Liver (tissue), 9 donors: ENCODE data around the gene UTF1. TPM values are rescaled to one million over a fixed set of nuclear protein-coding genes. Genes with fewer than 3 reads are reported as not detected.

ENCODE experiments used
- DNase-seq: peaks from one replicate; pipeline ENCODE4 v3.0.0-alpha.2; 2017; ENCODE audit warnings: low spot score
- H3K27ac ChIP-seq, 2 donors: one replicate each; pipeline ENCODE4 v1.7.0; 2013; ENCODE audit warnings: inconsistent platforms in 2 of 2, low read length in 2 of 2, control low read depth in 1 of 2, low read depth in 1 of 2, mild to moderate bottlenecking in 1 of 2
- H3K27me3 ChIP-seq, 4 donors: one replicate each; pipeline versions ENCODE4 v1.6.1 to v1.7.0; 2013; ENCODE audit warnings: low read length in 3 of 4, inconsistent platforms in 1 of 4, mild to moderate bottlenecking in 1 of 4, moderate library complexity in 1 of 4; ENCODE audit not compliant: control insufficient read depth in 4 of 4, insufficient read depth in 4 of 4
- H3K36me3 ChIP-seq, 4 donors: one replicate each; pipeline versions ENCODE4 v1.6.1 to v1.7.0; 2013; ENCODE audit warnings: low read length in 3 of 4, mild to moderate bottlenecking in 3 of 4, low read depth in 1 of 4, moderate library complexity in 1 of 4; ENCODE audit not compliant: control insufficient read depth in 4 of 4, insufficient read depth in 3 of 4
- H3K4me1 ChIP-seq, 4 donors: one replicate each; pipeline versions ENCODE4 v1.6.1 to v1.7.0; 2013; ENCODE audit warnings: low read length in 3 of 4, mild to moderate bottlenecking in 3 of 4, moderate library complexity in 1 of 4; ENCODE audit not compliant: control insufficient read depth in 4 of 4, insufficient read depth in 4 of 4
- H3K4me3 ChIP-seq, 3 donors: one replicate each; pipeline versions ENCODE4 v1.6.1 to v1.7.0; 2013; ENCODE audit warnings: low read length in 3 of 3, control low read depth in 1 of 3, low read depth in 1 of 3, mild to moderate bottlenecking in 1 of 3
- H3K9ac ChIP-seq, 2 donors: one replicate each; pipeline ENCODE4 v1.7.0; 2013; ENCODE audit warnings: low read length in 2 of 2, mild to moderate bottlenecking in 2 of 2, moderate library complexity in 2 of 2, control low read depth in 1 of 2, low read depth in 1 of 2
- H3K9me3 ChIP-seq, 4 donors: one replicate each; pipeline versions ENCODE4 v1.6.1 to v1.7.0; 2013; ENCODE audit warnings: low read length in 3 of 4; ENCODE audit not compliant: control insufficient read depth in 4 of 4
- ATF3 ChIP-seq: IDR thresholded peaks from 2 replicates; pipeline ENCODE4 v1.6.1; 2016; ENCODE audit warnings: antibody characterized with exemption
- CTCF ChIP-seq: fragments of 150-350 bp; IDR thresholded peaks from 2 replicates; pipeline ENCODE4 v1.5.1; 2017; ENCODE audit warnings: improper control_type of control experiment, low read depth, low read length; ENCODE audit not compliant: missing input control
- EGR1 ChIP-seq, 2 donors: IDR thresholded peaks; 2 replicates each; pipeline ENCODE4 v1.6.1; 2016 to 2018; ENCODE audit warnings: antibody characterized with exemption in 2 of 2, low read depth in 2 of 2
- FOXA1 ChIP-seq: IDR thresholded peaks from 2 replicates; pipeline ENCODE4 v1.6.1; 2016; ENCODE audit warnings: antibody characterized with exemption
- FOXA2 ChIP-seq: IDR thresholded peaks from 2 replicates; pipeline ENCODE4 v1.6.1; 2016; ENCODE audit warnings: antibody characterized with exemption
- HNF4A ChIP-seq, 2 donors: conservative IDR thresholded peaks; 2 replicates each; pipeline ENCODE4 v1.6.1; 2016; ENCODE audit warnings: antibody characterized with exemption in 2 of 2, mild to moderate bottlenecking in 2 of 2
- HNF4G ChIP-seq: IDR thresholded peaks from 2 replicates; pipeline ENCODE4 v1.6.1; 2016; ENCODE audit warnings: antibody characterized with exemption
- JUND ChIP-seq, 2 donors: IDR thresholded peaks; 2 replicates each; pipeline ENCODE4 v1.6.1; 2016; ENCODE audit warnings: antibody characterized with exemption in 2 of 2
- MAX ChIP-seq: IDR thresholded peaks from 2 replicates; pipeline ENCODE4 v1.6.1; 2016; ENCODE audit warnings: antibody characterized with exemption
- NR2F2 ChIP-seq: IDR thresholded peaks from 2 replicates; pipeline ENCODE4 v1.6.1; 2016; ENCODE audit warnings: antibody characterized with exemption
- RAD21 ChIP-seq, 2 donors: IDR thresholded peaks; 2 replicates each; pipeline ENCODE4 v1.6.1; 2016; ENCODE audit warnings: antibody characterized with exemption in 2 of 2, mild to moderate bottlenecking in 2 of 2
- REST ChIP-seq: IDR thresholded peaks from 2 replicates; pipeline ENCODE4 v1.6.1; 2016; ENCODE audit warnings: antibody characterized with exemption, mild to moderate bottlenecking
- TAF1 ChIP-seq: conservative IDR thresholded peaks from 2 replicates; pipeline ENCODE4 v1.6.1; 2016; ENCODE audit warnings: antibody characterized with exemption, mild to moderate bottlenecking
- WGBS: extraction: QIAGEN DNeasy Blood & Tissue Kit; methylation state at CpG from one replicate; pipeline ENCODE4 v1.1.7; 2013; 5-methylcytosine and 5-hydroxymethylcytosine counted together
- polyA plus RNA-seq, 2 donors: library from polyadenylated mRNA; stranded (reverse) in 1 of 2; unstranded in 1 of 2; fragments of 200-250 nt in 1 of 2; fragments of >200 nt in 1 of 2; fragmentation: Nextera tagmentation in 1 of 2; extraction: Ambion mirVana in 1 of 2; gene quantifications; one replicate each; pipeline versions ENCODE4 v1.2.1 to v1.2.3, GENCODE V29; 2013 to 2015
- total RNA-seq, 2 donors: library from RNA; depleted of rRNA; stranded (reverse); fragments of >200 nt; gene quantifications; one replicate each; pipeline ENCODE4 v1.2.3, GENCODE V29; 2014
- TF ChIP-seq, protein P1 (sequence below): IDR thresholded peaks from 2 replicates; pipeline ENCODE4 v1.6.1; 2016; ENCODE audit warnings: antibody characterized with exemption
- donor health status: healthy.
- donor health status: healthy.
- donor health status: healthy.
- donor health status: healthy.
- donor health status: healthy.

The UTF1 gene
- total and polyA plus RNA-seq, 4 donors = not detected

DNA sequence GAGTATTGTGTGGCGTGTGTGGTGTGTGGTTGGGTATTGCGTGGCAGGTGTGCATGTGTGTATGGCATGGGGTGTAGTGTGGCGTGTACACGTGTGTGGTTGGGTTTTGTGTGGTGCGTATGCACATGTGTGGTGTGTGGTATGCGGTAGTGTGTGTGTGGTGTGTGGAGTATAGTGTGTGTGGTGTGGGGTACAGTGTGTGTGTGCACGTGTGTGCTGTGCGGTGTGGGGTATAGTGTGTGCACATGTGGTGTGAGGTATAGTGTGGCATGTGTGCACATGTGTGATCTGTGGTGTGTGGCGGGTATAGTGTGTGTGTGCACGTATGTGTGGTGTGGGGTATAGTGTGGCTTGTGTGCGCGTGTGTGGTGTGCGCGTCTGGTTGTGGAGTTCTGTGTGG is 20.9 kb upstream of the UTF1 start:
- DNase-seq = no peak
- peaks cover 0 to under 1% (median 0%) of the 10 kb centered on the region in 4 donors for H3K36me3 ChIP-seq
- TF ChIP-seq NR2F2 (no peak), TAF1 (no peak), FOXA2 (no peak), REST (no peak), CTCF (no peak), MAX (no peak), ATF3 (no peak), FOXA1 (no peak), JUND (IDR thresholded peaks at IDR 0.05) (no peak), HNF4A (conservative IDR thresholded peaks at IDR 0.05) (no peak), HNF4G (no peak), EGR1 (IDR thresholded peaks at IDR 0.05; ENCODE audit: low read depth in 2 of 2) (no peak), RAD21 (IDR thresholded peaks at IDR 0.05) (no peak)
- TF ChIP-seq, protein P1, sequence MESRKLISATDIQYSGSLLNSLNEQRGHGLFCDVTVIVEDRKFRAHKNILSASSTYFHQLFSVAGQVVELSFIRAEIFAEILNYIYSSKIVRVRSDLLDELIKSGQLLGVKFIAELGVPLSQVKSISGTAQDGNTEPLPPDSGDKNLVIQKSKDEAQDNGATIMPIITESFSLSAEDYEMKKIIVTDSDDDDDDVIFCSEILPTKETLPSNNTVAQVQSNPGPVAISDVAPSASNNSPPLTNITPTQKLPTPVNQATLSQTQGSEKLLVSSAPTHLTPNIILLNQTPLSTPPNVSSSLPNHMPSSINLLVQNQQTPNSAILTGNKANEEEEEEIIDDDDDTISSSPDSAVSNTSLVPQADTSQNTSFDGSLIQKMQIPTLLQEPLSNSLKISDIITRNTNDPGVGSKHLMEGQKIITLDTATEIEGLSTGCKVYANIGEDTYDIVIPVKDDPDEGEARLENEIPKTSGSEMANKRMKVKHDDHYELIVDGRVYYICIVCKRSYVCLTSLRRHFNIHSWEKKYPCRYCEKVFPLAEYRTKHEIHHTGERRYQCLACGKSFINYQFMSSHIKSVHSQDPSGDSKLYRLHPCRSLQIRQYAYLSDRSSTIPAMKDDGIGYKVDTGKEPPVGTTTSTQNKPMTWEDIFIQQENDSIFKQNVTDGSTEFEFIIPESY = no peak
- H3K4me3 ChIP-seq = no peak overlapping the region
- H3K4me1 ChIP-seq = no peaks in the 10 kb centered on the region
- no peaks in the 10 kb centered on the region for H3K9me3 ChIP-seq
- 97% methylated on average over 14 of the region's 14 CpGs for WGBS
- H3K9ac ChIP-seq = no peak overlapping the region
- no peak overlapping the region for H3K27ac ChIP-seq
- peaks cover 0 to 2% (median 0%) of the 10 kb centered on the region in 4 donors for H3K27me3 ChIP-seq

DNA sequence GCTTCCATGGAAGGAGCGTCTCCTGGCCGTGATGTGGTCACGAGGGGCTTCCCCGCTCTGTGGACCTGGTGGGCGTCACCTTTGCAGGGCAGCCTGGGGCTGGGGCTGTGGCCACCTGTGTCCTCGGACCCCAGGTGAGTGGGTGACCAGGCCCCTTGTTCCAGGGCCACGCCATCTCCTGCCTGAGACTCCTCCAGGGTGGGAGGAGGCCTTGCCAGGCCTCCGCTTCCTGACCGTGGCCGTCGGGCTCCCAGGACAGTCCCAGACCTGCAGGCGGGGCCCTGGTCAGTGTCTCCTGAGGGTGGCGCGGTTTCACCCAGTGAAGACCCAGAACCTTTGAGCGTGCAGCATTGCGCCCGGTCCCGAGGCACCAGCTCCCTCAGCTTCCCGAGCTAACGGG is 20.4 kb upstream of the UTF1 start:
- TF ChIP-seq ATF3 (no peak), NR2F2 (no peak)

More for the DNA sequence above, 20.4 kb upstream of the UTF1 start:
- no peak overlapping the region for H3K27ac ChIP-seq
- WGBS = 88% methylated on average over 20 of the region's 20 CpGs
- no peaks in the 10 kb centered on the region for H3K9me3 ChIP-seq
- H3K4me3 ChIP-seq = no peak overlapping the region
- H3K4me1 ChIP-seq = no peaks in the 10 kb centered on the region
- no peak for DNase-seq
- no peak overlapping the region for H3K9ac ChIP-seq
- H3K27me3 ChIP-seq = peaks cover 0 to 2% (median 0%) of the 10 kb centered on the region in 4 donors
- H3K36me3 ChIP-seq = no peaks in the 10 kb centered on the region
